Measurements from ENCODE around the gene GNAT3.

DNA sequence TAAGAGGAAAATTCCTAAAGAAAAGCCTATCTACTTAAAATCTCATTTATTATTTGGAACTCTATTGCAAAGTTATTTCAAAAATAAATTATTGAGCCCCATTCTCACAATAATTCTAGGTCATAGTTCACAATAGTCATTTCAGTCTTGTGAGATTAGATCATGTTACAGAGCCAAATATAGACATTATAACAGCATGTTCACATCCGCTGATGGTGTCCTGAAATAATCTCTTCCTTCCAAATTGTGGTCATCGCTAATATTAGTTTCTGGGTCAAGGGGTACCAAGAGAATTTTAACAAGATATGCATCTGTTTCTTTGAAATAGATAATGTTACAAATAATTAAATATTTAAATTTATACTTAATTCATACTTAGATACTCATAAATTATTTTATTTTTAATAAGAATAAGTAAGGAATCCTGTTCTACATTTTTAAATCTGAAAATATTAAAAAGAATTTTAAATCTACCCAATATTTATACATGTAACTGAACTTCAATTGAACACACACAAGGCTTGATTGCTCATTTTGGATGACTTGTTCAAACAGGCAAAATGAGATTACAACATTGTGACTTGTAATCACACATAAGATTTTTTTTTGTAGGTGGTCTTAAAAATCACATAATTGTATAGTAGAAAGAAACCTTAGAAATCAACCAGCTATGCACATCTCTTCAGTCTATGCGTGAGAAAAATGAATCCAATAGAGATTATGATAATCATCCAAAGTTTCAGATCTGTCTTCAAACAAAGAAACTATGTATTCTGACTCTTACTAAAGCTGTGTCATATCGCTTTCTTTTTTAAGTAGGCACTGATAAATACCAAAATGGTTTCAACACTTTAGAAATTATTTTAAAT, 13.1 kb downstream of the GNAT3 start:
- TF ChIP-seq, protein P1, sequence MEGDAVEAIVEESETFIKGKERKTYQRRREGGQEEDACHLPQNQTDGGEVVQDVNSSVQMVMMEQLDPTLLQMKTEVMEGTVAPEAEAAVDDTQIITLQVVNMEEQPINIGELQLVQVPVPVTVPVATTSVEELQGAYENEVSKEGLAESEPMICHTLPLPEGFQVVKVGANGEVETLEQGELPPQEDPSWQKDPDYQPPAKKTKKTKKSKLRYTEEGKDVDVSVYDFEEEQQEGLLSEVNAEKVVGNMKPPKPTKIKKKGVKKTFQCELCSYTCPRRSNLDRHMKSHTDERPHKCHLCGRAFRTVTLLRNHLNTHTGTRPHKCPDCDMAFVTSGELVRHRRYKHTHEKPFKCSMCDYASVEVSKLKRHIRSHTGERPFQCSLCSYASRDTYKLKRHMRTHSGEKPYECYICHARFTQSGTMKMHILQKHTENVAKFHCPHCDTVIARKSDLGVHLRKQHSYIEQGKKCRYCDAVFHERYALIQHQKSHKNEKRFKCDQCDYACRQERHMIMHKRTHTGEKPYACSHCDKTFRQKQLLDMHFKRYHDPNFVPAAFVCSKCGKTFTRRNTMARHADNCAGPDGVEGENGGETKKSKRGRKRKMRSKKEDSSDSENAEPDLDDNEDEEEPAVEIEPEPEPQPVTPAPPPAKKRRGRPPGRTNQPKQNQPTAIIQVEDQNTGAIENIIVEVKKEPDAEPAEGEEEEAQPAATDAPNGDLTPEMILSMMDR (IDR thresholded peaks at IDR 0.05), result no peak
- TF ChIP-seq ZFX (IDR thresholded peaks at IDR 0.05; ENCODE audit: borderline replicate concordance), result no peak

Data from 22Rv1 (cell line).